ENCODE results near the gene PDE9A.
"Not testable (repeated sequence)": the region's sequence is repeated elsewhere in the genome, so short reads cannot be mapped to it uniquely, and the experiment has no call there.

The PDE9A gene

DNA sequence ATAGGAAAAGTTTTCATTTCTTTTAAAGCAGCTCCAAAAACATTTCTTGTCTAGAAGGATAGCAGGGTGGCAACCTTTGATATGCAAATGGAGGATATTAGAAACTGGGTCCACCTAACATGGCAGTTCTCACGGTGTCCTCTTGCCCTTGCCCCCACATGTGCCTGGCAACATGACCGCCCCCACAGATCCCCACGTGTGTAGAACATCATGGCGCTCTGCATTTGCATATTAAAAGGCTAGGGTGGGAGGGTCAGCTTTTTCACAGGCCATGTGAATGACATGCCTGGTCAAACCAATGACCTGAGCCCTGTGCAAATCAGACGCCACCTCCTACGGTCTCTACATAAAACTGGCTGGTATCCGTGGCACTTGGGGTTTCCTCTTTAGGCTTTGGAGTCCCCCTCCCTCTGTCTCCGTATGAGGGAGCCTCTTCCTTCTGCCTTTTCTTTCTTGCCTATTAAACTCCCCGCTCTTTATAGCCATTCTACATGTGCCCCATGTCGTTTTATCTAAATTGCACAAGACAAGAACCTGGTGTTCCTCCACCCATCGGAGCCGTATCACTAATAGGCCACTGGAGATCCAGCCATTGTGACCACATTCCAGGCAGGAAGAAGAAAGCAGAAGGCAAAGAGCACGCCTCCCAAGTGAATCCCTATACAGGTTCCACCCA is 154.7 kb downstream of the PDE9A start:
- no peak for DNase-seq

DNA sequence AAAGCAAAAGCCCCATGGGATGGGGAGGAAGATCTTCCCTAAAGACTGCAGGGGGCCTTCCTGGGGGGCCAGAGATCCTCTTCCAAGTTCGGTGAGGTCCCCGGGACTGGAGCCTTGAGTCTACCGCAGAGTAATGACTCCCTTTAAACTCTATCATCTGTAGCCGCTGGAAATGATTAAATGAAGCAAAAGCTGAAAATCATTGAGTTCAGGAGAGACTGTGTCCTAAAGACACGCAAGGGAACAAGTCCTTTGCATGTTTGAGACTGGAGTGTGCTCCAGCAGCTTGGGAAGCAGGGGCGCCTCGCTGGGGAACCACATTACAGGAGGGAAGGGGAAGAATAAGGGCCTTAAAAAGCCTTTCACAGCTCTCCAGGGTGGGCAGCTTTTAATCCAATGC is 155.8 kb downstream of the PDE9A start:
- no peak for DNase-seq

DNA sequence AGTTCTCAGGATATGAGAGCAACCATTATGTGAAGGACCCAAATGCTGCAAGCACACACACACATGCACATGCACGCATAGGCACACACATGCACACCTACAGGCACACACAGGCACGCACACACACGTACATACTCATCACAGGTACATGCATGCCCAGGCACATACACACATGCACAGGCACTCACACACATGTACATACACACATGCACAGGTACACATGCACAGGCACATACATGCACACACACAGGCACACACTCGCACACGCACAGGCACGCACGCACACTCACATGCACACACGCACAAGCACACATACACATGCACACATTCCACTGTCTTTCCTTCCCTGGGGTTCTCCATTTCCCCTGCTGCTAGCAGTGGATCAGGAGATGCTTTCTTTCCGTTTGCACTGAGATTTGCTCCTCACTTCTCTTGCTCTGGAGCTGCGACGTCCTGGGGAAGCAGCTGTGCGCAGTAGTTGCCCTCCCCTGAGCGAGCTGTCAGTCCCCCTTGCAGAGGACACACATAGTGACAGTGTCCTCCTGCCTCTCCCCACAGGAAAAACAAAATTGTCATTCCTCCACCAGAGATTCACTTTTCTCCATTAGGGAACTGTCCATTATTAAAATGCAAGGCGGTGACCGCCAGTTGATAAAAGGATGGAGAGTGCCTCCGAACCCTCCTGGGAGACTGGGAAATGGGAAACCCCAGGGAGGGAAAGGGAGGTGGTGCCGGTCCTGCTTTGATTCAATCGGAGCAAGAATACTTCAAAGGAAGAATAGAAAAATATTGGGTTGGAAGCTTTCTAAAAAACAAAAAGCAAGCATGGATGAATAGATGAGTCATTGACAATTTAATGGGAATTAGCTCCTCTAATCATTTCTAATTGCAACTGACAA is 156.4 kb downstream of the PDE9A start:
- DNase-seq = no peak

DNA sequence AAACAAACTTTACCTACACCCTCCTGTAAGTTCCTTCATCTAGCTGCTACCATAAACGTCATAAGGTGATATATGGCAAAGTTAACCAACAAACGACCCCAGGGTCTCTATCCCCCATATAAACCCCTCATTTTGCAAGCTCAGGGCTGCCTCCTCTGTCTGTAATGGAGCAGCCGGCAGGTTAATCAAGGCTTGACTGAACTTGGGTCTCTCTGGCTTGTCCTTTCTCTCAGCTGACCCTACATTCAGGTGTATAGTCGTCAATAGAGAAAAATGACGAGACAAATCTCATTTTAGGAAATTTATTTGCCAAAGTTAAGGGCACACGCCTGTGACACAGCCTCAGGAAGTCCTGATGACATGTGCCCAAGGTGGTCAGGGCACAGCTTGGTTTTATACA is 158.5 kb downstream of the PDE9A start:
- no peak for DNase-seq

DNA sequence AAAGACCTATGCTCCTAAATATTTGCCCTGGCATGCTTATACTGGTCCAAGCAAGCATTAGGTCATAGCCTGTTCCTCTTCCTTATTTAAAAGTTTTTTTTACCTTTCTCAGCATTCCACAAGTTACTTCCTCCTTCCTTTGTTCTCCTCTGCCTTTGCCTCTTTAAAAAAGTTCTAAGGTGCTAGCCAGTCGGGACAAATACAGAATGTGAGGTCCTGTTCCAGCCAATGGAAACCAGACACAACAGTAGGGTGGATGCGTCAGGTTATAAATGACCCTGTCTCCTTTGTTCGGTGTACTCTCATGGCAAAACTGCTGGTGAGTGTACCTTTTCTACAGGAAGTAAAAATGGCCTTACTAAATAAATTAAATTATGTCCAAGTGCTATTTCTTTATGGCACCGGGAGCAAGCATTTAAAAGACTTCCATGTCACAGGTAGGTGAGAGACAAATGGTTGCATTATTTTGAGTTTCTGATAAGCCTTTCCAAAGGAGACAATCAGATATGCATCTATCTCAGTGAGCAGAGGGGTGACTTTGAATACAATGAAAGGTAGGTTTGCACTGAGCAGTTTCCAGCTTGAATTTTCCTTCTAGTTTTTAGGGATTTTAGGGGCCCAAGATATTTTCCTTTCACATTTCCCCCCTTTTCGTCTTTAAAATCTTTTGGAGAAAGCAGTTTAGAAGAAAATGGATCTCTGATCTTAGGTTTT is 159.3 kb downstream of the PDE9A start:
- not testable (repeated sequence) for DNase-seq

DNA sequence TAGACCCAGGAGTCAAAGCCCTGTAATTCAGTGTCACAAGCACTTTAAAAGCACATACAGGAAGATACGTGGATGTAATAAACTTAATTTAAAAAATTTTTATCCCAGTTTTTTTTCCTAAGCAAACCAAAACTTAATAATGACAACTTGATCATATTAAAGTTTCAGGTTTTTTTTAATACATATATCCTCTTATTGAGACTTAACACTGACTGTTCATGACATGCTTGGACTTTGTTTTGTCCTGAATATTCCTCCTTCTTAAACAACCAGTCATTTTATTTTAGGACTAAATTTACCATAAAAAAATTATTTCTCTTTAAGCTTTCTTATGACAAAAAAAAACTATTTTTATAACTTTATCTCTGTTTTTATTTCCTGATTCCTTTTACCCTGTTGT is 161.8 kb downstream of the PDE9A start:
- DNase-seq = no peak

DNA sequence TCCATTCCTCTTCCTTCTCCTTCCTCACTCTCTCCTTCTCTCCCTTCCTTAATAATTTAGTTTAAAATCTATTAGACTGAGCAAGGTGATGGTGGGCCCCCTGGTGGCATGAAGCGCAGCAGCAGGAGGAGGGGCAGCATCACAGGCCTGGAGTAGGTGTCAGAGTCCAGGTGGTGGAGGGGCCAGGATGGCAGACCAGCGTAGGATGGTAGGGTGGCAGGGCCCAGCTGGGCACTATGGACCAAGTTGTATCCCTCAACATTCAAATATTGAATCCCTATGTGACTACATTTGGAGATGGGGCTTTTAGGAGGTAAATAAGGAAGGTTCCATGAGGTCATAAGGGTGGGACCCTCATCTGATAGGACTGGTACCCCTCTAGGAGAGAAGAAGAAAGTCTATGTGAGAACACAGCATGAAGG is 164.9 kb downstream of the PDE9A start:
- no peak for DNase-seq

DNA sequence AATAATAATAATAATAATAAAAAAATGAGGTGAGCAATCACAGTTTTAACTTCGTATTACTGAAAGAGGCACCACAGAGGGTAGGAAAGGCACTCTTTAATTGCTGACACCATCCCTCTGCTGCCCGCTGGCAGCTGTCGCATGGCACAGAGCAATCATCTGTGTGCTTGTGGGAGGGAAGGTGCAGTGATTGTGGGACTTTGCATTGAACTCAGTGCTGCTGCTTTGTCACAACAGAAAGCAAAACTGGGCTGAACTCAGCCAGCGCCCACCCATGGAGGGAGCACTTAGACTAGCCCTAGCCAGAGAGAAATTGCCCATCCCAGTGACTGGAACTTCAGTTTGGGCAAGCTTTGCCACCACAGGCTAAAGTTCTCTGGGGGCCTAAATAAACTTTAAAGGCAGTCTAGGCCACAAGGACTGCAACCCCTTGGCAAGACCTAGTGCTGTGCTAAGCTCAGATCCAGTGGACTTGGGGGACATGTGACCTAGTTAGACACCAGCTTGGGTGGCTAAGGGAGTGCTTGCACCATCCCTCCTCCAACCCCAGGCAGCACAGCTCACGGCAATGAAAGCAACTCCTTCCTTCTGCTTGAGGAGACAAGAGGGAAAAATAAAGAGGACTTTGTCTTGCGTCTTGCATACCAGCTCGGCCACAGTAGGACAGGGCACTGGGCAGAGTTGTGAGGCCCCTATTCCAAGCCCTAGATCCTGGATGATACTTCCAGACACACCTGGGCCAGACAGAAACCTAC is 166.6 kb downstream of the PDE9A start:
- DNase-seq = no peak

DNA sequence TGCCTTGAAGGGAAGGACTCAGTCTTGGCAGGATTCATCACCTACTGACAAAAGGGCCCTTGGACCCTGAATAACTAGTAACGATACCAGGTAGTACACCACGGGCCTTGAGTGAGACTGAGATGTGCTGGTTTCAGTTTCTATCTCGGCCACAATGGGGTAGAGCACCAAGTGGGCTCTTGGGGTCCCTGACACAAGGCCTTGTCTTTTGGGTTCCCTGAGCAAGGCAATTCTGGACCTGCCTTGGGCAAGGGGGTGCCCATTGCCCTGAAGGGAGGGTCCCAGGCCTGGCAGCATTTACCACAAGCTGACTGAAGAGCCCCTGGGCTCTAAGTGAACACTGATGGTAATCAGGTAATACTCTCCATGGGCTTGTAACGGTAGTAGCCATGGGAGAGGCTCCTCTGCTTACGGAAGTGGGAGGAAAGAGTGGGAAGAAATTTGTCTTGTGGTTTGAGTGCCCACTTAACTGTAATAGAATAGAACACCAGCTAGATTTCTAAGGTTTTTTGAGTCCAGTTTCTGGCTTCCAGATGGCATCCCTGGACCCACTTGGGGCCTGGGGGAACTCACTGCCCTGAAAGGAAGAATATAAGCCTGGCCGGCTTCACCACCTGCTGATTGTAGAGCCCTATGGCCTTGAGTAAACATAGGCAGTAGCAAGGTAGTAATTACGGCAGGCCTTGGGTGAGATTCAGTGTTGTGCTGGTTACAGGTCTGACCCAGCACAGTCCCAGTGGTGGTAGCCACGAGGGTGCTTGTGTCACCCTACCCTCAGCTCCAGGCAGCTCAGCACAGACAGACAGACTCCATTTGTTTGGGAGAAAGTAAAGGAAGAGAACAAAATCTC is 167.4 kb downstream of the PDE9A start:
- no peak for DNase-seq

Data from T1000 (cell line).